HG03571 (cell line): Measurements from ENCODE around the gene MRGPRX2.
A peak's percentile ranks its signal among the peaks of the same experiment; 100 is the strongest.

ENCODE experiments used
- ATAC-seq: cut with Tn5 transposase; IDR thresholded peaks from one replicate; pipeline ENCODE4 v1.9.1; 2021; ENCODE audit not compliant: unreplicated experiment

The MRGPRX2 gene

DNA sequence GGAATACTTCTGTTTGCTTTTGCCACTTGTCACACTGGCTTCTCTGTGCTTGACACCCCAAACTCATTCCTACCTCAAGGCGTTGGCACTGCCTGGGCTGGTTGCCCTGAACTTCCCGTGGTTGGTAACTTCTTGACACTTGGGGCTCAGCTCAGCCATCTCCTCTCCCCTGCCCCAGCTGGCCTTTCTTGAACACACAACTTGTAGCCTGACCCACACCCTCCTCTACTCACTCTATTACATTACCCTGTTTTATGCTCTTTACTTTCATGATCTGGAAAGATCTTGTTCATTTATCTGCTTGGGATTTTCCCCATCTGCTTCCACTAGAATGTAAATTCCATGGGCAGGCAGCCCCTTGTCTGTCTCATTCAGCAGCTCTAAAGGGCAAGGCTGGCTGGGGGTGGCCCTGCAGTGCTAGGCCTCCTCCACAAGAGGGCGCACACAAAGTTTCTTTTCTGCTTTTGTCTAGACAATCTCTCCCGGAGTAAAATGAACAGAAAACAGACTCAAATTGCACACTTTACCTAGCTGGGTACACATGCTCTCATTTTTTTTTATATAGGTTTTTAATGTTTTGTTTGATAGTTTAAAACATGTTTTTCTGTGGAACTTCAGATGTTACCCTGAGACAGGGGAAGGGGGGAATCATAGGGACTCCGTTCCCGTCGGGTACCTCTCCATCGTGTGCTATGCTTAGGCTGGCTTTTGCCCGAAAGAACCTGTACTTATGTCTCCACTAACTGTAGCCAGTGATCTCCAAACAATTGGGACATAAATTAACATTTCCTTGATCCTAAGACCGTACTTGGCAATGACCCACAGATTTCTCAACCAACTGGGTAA lies 16.4 kb upstream of the MRGPRX2 start:
- ATAC-seq = no peak

DNA sequence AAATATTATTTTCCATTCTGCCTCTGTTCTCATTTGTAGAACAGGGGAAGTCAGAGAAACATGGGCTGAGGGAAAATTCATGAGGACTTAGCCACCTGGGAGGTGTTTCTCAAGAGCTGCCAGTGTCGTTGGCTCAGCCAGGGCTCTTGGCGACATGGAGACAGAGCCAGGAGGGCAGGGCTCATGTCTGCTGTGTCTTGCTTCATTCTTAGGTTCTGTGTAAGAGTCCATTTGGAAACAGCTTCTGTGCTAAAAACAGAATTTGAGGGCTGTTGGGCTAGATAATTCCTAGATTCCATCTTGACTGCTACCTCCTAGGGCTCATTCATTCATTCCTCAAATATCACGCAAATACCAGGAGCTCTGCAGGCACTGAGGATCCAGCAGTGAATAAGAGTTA lies 15.1 kb upstream of the MRGPRX2 start:
- ATAC-seq = no peak

DNA sequence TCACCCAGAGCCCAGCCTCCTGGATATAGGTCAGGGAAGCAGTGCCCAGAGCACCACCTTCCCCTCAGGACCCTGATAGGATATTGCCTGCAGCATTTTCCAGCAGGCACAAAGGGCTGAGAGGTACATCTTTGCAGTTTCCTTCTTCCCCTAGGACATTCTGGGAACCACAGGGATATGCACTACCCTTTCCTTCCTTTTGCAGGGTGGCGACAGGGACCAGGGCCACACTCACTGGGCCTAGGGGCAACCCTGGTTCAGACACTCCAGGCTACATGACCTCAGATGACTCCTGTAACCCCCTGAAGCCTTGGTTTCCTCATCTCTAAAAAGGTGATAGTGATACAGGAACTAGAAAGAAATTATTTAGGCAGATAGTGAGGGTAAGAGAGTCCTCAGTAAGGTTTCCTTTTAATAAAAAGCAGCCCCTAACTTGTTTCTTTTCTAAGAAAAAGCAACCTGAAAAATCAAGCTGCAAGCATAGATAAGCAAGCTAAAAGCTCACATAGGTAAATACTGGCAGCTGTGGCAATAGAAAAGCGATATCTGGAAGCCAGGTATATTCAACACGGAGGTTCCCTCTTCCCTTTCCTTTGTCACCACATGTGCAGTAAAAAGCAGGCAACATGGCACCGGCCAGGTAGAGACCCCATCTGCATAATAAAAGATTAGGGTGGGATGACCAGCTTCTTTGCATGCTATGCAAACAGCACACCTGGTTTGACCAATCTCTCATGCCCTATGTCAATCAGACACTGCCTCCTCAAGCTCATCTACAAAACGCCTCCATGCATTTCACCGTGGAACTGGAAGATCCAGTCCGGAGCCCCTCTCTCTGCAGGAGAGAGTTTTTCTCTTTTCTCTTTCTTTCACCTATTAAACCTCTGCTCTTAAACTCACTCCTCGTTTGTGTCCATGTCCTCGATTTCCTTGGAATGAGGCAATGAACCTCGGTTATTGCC lies 13.2 kb upstream of the MRGPRX2 start:
- no peak for ATAC-seq

- no peak for ATAC-seq
Observed at GRCh38 chr11:19072464-19072863, 11.9 kb upstream of the MRGPRX2 start.

GRCh38 chr11:19071255-19071654 lies 10.7 kb upstream of the MRGPRX2 start:
- ATAC-seq = peak; percentile 95

DNA sequence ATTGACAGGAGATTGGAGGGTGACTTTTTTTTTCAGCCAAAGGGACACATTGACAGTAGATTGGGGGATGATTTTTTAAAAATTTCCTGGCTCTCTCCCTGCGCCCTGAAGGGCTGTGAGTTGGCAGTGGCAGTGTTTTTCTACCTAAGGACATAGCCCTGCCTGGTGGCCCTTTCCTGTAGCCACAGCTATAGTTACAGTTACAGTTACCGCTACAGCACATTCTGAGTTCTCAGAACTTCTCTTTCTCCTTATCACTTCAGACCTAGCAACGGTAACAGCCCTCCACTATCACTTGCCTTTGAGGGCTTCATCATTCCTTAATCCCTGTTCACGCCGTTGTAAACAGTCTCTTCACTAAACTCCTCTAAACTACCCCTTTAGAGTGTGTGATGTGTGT lies 684 bp downstream of the MRGPRX2 start:
- ATAC-seq = no peak

DNA sequence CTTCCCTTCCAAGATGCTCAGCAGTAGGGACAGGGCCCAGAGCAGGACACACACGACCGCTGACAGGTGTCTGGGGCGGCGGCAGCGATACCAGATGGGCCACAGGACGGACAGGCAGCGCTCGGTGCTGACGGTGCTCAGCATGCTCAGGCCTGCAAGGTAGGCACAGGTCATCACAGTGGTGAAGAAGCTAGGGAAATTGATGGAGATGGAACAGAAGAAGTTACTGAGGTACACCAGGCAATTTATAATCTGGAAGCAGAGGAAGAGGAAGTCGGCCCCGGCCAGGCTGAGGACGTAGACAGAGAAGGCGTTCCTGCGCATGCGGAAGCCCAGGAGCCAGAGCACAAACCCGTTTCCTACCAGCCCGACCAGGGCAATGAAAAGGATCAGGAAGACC lies 4.6 kb downstream of the MRGPRX2 start:
- ATAC-seq = no peak

DNA sequence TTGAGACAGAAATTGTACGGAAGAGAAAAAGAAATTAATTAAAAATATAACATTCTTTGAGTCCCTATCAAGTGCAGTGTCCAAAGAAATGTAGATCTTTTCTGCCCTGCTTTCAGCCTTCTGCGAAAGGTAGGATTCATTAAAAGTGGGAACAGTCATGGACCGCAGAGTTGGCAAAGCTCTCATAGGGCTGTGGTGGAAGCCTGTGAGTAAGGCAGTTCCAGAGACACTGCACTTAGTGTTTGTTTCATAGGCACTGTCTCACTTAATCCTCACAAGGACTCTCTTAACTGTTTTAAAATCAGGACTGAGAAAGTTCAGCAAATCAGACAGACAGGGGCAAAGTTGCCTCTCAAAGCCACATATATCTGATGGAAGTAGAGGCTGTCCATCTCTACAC lies 5.5 kb downstream of the MRGPRX2 start:
- no peak for ATAC-seq

DNA sequence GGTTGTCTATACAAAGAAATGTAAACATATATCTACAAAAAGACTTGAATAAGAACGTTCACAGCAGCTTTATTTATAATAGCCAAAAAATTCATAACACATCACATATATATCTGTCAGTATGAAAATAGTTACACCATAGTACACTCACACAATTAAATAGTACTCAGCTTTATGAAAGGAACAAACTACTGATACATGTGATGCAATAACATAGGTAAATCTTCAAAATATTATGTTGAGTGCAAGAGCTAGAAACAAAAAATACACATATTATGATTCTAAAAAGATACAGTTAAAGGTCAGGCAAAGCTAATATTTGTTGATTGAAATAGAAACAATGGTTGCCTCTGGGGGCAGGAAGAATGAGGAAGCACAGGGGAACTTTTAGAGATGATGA lies 6.6 kb downstream of the MRGPRX2 start:
- ATAC-seq = no peak

DNA sequence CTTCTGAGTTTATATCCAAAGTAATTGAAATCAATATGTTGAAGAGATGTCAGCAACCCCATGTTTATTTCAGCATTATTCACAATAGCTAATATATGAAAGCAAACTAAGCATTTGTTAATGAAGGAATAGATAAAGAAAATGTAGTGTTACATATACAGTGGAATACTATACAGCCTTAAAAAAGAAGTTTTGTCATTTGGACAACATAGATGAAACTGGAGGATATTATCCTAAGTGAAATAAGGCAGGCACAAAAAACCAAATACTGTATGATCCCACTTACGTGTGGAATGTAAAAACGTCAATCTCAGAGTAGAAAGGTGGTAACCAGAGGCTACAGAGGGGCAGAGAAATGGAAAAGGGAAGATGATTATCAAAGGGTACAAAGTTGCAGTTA lies 10.2 kb downstream of the MRGPRX2 start:
- no peak for ATAC-seq

DNA sequence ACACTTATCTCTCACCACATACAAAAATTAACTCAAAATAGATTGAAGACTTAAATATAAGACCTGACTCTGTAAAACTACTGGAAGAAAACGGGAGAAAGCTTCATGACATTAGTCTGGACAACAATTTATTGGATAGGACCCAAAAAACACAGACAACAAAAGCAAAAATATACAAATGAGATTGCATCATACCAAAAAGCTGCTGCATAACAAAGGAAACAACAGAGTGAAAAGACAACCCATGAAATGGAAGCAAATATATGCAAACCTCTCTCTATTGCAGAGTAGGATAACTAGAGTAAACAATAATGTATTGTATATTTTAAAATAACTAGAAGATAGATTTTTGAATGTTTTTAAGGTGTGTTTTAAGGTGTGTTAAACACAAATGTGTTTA lies 11.2 kb downstream of the MRGPRX2 start:
- ATAC-seq = no peak

DNA sequence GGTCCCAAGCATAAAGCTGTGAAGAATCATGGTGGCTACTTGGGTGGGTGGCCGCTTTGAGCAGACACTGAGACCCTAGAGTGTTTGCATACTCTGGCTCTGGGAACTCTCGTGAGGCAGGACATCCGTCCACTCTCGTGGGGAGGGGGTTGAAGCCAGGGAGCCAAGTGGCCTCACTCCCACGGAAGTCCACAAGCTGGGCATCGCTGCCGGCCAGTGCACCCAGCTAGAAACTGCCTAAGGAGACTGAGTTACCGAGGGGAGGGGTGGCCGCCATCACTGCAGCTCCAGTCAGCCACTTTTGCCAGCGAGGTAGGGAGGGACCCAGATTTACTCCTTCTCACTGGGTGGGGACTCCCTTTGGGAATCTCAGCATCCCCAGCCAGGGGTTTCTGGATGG lies 20.5 kb downstream of the MRGPRX2 start:
- no peak for ATAC-seq

- ATAC-seq = no peak
Observed at GRCh38 chr11:19039409-19039808, 21.1 kb downstream of the MRGPRX2 start.

- ATAC-seq = no peak
Observed at GRCh38 chr11:19032990-19033389, 27.5 kb downstream of the MRGPRX2 start.

DNA sequence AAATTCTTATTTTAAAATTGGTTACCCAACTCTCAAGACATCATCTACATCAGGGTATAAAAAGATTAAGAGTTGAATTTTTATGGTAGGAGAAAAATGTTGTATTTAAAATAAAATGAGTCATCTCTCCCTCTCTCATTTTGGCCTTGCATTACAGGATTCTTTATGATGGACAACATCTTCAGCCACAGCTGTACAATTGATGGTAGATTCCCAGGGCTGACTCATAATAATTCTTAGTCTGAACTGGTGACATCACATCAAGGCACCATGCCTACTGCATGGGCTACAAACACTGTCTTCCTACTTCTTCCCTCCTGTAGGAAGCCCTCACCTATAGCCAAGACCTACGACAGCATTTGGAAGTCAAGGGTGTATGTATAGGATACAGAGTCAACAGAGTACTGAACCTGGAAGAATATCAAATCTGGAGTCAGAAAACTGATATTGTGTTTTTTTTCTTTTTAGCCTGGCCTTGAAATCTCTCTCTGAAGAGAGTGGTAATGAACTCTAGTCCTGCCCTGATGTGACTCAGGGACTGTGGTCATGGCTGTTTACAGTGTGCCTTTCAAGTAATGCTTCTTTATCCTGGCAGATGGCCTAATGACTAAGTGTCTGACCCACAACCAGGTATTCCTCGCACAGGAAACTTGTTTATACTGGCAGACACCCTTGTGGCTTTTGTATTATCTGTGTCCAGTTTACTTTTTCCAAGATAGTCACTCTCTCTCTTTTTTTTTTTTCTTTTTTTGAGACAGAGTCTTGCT lies 32.5 kb downstream of the MRGPRX2 start:
- ATAC-seq = no peak

- no peak for ATAC-seq
Observed at GRCh38 chr11:19026862-19027261, 33.7 kb downstream of the MRGPRX2 start.

DNA sequence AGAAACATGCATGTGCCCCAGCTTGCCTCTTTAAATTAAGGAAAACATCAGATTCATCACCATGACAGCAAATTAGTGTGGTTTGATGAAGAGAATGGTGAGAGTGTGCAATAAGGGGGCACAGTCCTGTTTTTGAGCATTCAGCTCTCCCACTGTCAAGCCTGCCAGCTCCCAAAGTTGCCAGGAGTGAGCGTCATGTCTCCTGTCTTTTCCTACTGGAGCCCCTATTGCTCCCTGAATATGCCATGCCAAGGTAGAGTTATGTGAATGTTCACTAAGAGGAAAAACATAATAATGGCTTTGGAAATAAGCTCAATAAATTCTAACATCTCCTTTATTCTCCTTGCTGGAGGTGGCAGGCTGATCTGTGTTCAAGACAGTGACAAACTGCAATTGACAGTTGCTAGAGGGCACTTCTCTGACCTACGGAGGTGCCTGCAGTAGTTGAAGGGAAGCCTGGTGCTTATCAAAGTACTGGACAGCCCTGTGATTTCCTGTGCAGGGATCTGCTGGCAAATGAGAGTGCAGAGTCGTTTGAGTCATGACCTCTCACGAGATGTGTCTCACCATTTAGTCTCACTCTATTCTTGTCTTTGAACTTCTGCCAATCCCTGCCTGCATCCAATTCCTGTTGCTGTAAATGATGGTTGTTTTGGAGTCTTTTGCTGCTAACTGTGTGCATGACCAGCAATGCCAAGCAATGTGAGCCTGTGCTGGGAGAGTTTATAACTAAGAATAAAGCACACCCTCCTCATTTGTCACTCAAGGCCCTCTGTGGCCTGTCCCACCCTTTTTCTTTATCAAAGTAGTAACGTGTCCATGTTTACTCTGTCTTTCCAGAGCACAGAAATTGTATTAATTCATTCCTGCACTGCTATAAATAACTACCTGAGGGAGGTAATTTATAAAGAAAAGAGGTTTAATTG lies 34.8 kb downstream of the MRGPRX2 start:
- ATAC-seq = no peak

DNA sequence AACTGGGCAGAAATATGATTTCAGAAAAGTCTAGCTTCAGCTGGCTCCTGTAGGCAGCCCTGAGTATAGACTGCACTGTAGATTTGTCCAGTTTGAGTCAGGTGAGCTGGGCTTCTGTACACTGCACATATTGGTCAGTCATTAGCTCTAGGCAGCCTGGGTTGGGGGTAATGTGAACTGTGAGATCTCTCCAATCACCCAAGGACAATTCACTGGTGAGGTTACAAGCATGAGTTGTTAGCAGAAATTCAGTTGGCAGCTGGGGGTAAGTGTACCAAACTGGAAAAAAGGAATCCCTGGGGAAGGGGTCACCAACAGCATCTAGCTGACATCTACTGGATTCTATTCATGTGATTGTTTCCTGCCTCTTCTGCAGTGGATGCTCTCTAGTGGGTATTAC lies 39.7 kb downstream of the MRGPRX2 start:
- ATAC-seq = no peak

DNA sequence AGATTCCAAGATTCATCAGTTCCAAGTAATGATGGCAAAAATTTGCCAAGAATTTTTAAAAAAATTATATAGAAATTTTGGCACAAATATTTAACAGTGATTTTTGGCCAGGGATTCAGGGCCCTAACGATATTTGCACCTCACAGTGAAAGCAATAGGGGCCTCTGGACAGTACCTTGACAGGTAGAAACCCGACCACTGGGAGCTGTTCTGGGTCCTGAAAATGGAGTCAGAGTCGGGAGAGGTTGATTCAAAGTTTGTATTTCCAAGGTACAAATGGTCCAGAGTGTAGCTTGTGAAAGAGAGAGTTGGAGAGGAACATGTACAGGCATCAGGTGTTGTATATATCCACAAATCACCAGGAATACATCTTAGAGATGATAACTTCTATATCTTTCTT lies 41.6 kb downstream of the MRGPRX2 start:
- ATAC-seq = no peak

DNA sequence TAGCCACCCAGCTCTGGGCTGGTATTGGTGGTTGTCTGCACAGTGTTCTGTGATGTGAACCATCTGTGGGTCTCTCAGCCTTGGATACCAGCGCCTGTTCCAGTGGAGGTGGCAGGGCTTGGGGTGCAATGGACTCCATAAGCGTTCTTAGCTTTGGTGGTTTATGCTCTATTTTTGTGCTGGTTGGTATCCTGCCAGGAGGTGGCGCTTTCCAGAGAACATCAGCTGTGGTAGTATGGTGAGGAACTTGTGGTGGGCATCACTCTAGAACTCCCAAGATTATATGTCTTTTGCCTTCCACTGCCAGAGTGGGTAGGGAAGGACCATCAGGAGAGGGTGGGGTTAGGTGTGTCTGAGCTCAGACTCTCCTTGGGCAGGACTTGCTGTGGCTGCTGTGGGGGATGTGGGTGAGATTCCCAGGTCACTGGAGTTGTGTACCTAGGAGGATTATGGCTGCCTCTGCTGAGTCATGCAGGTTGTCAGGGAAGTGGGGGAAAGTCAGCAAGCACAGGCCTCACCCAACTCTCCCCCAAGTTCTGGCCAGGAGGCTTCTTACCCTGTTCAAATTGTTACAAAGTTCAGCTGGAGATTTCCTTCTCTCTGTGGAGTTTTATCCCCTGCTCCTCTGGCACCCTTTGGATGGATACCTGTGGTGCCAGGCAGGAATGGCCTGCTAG lies 47.2 kb downstream of the MRGPRX2 start:
- no peak for ATAC-seq
